GM21367 (cell line): ENCODE results near the gene TET3.
"Not testable (repeated sequence)": the region's sequence is repeated elsewhere in the genome, so short reads cannot be mapped to it uniquely, and the experiment has no call there.

ENCODE experiments used
- ATAC-seq: cut with Tn5 transposase; IDR thresholded peaks from one replicate; pipeline ENCODE4 v1.9.1; 2021; ENCODE audit not compliant: unreplicated experiment

Gene TET3

DNA sequence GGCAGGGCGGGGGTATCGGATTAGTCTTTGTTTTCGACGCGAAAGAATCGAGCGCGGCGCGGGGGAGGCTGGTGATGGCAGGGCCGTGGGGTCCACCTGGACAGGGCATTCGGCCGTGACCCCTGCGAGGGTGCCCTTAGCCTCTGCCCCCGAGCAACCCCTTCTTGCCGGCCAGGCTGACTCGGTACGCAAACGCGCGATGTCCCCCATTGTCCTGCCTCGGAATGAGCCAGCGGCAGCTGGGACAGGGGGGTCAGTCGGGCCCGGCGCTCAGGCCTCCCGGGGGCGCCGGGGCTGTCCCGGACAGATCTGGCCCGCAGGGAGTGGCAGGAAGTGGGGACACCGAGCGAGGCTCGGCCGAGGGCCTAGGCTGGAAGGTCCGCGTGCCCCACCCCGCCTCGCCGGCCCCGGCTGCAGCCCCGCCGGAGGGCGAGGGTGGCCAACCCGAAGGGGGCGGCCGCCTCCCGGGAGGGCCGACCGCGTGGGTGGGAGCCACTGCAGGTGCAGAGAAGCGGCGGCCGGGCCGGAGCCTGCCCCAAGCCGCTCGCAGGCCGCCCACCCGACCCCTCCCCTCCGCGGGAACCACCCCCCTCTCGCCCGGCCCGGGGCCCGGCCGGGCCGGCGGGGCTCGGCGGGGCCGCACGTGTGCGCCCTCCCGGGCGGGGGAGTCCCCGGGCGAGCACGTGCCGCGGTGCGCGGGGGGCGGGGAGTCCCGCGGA lies at the start of gene TET3:
TET3 (plus strand) TSS at position 708 of the 719 bp plus-strand sequence. CDS start 1,494 bp downstream, outside the sequence.
- peak; percentile 34 for ATAC-seq

DNA sequence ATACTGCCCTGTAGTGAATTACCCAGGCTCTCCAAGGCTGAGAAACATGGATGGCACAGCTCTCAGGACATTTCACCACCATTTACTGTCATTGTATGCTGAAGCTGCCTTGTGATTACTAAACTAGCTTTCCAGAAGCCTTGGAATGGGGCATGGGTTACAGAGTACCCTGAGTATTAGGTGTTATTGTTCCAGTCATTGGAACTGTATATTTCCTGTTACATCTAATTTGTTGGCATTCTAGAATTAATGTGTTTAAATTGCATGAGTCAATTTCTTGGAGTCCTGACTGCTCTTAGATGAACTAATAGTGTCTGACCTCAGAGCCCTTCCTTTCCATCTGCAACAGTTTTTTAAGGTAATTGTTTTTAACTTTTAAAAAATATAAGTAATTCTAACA lies 49.1 kb upstream of the TET3 start:
- ATAC-seq, result no peak

DNA sequence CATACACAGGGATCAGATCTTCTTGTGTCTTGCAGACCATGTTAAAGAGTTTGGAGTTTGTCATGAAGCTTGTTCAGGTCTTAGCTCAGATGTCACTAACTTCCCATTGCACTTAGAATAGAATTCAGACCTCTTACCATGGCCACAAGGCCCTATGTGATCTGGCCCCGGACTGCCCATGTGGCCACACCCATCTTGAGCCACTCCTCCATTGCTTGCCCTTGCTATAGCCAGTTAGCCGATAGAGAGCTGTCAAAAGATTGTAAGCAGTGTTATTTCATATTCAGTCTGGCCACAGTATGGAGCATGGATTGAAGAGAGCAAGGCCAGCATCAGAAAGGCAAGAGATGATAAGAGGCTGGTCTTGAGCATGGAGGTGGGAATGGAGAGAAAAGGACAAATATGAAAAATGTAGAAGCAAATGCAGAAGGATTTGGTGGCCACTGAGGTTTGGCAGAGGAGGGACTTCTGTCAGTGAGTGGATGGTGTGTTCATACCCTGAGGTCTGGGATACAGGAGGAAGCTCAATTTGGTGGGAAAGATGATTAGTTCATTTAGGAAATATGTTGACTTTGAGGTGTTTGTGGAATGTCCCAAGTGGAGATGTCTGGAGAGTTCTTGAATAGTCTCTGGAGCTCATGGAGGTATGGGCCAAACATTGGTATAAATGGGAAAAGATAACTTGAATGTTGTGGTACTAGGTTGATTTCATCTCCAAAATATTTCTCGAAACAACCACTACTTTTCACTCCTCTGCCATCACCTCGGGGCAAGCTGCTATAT lies 47.4 kb upstream of the TET3 start:
- no peak for ATAC-seq

DNA sequence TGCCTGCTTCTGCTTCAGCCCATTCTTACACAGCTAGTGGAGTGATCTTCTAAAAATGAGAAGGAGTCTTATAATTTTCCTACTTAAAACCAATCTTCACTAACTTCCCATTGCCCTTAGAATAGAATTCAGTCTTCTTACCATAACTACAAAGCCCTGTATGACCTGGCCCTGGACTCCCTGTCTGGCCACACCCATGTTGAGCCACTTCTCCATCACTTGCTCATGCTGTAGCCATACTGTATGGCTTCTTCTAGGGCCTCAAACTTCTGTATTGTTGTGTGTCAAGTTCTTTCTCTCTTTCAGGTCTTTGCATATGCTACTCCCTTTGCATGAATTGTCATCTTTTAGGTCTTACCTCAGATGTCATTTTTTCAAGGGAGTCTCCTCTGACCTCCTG lies 46.8 kb upstream of the TET3 start:
- ATAC-seq, result no peak

DNA sequence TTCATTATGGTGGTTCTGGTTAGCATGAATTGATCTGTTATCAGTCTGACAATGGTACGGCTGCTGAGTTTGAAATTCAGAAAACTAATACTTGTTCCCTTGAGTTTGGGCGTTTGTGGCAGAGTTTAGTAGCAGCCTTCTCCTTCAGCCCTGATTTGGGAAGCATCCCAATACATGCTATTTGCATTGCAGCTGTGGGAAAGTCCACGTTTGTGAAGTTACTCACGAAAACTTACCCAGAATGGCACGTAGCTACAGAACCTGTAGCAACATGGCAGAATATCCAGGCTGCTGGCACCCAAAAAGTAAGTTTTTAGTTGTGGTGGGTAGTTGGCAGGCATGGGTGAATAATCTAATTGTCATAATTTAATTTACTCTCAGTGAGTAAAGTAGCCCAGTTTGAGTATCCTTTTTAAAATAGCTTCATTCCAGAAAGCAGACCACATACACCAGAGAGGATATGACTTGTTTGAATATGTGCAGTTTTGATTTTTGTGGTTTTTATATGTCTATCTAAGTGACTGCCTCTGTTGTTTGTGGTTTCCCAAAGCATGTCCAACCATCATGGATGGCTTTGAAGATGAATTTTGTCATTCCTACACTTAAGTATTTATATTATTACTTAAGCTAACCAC lies 45.9 kb upstream of the TET3 start:
- ATAC-seq, result no peak

DNA sequence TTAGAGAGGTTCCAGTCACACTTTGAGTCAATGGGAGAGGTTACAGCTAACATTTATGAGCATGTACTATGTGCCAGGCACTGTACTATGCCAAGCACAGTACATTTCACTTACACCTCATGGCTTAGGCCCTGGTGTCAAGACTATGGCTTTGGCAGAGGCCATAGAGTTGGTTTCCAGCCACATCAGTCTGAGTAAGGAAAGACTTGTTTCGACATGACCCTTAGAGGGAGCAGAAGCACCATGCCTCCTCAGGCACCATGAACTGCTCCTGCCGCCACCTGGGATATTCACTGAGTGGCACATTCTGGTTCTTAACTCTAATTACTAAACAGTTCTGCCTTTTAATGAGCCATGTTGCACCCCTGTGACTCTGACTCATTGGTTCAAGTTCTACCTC lies 45.3 kb upstream of the TET3 start:
- no peak for ATAC-seq

DNA sequence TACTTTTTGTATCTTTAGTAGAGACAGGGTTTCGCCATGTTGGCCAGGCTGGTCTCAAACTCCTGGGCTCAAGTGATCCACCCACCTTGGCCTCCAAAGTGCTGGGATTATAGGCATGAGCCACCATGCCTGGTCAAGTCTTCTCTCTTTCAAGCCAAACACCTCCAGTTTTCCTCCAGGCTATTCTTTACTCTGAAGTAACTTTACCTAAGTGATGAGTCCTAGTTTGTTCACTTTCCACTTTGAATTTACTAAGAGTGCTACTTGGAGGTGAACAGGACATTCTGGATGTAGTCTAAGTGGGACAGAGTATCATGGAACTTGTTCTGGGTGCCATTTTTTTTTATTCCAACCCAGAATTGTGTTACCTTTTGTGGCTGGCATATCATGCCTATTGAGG lies 44.6 kb upstream of the TET3 start:
- not testable (repeated sequence) for ATAC-seq

DNA sequence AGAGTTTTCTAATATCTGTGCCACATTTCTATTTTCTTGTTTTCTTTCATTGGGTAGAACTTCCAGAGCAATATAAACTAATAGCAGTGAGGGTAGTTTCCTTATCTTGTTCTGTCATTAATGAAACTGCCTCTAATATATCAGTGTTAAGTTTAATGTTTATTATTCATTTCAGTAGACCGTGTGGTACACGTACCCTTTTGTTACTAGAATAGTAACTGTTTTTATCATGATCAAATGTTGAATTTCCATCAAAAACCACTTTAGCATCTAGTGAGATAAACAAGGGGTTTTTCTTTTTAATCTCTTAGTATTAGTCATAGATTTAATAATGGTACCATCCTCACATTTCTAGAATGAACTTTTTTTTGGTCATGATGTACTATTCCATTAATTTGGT lies 42.0 kb upstream of the TET3 start:
- ATAC-seq, result no peak

DNA sequence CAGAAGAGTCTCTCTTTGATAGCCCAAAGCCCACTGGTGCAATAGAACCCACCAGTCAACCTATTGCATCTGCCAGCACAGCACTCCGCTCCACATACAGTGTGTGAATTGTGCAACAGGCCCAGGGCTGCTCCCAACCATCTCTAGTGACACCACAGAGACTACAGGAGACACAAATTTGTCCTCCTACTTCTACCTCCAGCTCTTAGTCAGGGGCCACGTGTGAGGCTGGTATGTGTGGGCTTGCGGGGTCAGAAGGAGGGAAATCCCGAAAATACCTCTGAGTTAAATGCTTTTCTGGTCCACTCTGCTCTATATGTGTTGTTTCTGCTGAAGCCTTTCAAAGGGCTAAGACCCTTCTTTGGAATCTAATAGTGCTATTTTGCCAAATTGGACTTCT lies 40.0 kb upstream of the TET3 start:
- no peak for ATAC-seq

DNA sequence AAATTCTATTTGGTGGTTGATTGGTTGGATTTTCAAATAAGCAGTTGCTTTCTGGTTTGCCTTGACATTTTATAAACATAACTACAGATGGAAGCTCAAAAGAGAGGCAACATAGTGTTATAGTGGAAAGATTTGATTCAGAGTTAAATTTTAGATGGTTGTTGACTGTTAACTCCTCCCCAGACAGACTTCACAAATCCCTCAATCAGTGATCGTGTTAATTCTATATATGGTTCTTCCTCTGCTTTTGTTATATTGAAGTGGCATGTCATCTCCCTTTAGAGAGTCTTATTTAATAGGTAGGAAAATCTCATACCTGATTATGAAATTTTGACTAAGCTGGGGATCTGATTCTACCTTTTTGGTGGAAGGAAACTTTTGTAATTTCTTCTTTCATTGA lies 38.5 kb upstream of the TET3 start:
- ATAC-seq, result no peak

DNA sequence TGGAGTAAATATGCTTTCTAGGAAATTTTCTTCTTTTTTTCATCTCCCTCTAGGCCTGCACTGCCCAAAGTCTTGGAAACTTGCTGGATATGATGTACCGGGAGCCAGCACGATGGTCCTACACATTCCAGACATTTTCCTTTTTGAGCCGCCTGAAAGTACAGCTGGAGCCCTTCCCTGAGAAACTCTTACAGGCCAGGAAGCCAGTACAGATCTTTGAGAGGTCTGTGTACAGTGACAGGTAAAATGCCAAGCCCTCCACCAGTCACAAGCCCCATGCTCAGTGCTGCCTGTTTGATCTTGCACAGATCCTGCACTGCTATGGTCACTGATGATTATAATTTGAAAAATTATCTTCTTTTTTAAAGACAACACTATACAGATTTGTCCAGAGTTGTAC lies 38.0 kb upstream of the TET3 start:
- no peak for ATAC-seq

DNA sequence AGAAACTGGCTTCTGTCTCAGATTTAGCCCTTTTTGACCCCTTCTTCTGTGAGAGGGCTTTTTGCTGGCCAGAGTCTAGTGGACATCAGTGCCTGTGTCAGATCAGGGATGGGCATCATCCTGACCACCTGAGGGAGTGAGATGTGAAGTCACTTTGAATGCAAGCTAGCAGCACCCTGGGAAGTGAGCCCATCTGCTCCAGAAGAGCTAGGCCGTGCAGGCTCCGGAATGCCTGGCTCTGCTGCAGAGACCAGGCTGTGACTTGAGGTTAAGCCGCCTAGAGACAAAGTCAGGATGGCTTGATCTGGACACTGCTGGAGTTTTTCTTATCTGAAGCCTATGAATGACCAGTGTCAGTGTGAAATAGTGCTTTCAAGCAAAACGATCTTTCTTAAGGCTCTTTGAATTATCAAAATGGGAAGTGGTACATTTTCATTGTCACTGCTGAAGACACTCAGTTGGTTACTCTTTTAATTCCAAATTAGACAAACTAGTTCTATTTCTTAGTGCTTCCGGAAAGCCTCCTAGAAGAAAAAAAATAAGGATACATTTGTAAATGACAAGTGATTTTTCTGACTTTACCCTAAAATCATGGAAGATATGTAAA lies 37.2 kb upstream of the TET3 start:
- no peak for ATAC-seq

DNA sequence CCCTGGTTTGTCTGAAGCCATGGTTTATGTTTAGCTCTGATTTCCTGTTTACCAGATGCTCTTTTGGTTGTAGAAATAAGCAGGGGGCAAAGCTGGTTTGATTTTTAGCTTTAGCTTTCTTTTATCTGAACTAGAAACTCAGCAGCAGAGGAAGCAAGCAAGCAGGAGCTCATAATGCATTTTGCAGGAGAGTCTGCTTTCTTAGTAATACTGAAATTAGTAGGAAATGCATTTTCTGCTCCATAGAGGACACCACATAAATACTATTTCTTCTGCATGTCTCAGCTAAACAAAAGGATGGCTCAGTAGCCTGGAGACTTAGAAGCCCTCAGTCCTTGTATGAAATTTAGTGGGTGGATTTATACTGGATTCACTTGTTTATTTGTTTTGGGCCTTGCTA lies 34.9 kb upstream of the TET3 start:
- no peak for ATAC-seq

DNA sequence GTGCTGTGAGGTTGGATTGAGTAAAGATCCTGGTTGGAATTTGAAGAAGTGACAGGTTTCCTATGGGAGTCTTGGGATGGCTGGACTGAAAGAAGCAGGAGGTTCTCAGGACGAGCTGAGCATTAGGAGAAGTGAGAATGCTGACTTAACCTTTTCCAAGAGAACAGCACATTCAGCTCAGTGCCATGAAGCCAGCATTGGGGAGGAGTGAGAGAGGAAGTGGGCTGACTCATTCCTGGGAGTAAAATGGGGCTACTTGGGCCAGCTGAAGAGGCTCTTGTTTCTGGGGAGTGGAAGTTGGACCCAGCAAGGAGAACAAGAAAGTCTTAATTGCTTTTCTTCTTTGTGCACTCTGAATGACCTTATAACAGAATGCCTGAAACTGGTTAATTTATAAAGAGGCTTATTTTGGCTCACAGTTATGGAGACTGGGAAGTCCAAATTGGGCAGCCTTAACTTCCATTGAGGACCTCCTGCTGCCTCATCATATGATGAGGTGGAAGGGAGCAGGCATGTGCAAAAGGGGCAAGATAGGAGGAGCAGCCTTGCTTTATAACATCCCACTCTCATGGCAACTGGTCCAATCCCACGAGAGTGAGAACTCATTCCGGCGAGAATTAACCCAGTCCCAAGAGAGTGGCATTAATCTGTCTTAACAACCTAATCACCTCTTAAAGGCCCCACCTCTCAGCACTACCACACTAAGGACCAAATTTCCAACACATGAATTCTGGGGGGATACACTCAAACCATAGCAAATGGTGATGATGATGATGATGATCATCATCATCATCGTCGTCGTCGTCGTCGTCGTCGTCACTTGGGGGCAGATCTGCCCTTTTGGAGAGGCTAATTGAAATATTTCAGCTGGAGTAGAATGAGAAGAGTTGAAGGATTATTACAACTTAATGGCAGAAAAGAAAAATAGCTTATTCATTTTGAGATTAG lies 31.9 kb upstream of the TET3 start:
- no peak for ATAC-seq

DNA sequence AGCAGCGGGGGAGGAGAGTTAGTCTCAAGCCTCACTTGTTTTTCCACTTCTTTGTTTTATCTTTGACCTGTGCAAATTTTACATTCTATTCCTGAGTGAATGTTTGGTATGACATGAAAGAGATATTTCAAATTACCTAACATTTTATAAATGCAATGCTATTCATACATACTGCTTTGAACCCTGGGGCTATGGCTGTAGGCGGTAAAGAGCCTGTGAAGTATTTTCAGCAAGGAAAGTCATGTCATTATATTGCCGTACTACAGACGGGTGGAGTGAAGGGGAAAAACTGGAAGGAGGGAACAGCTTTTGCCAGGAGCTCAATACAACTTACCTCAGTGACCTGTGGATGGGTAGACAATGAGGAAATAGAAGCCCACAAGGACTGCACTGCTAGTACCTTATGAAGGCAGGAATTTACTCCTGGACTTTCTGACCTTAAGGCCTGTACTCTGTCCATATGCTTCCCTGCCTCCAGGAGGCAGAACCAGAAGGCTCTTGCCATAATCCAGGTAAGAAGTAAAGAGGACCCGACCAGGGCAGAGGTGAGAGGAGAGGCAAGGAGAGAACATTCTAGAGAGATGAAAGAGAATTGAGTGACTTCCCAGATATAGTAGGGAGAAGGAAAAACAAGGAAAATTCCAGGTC lies 28.4 kb upstream of the TET3 start:
- no peak for ATAC-seq

DNA sequence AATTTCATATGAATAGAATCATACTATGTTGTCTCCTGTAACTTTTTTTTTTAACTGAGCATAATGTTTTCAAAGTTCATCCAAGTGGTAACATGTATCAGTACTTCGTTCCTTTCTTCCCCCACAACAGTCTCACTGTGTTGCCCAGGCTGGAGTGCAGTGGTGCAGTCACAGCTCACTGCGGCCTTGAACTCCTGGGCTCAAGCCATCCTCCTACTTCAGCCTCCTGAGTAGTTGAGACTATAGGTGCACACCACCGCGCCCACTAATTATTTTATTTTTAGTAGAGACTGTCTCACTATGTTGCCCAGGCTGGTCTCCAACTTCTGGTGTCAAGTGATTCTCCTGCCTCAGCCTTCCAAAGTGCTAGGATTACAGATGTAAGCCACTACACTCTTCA lies 23.4 kb upstream of the TET3 start:
- ATAC-seq, result no peak

DNA sequence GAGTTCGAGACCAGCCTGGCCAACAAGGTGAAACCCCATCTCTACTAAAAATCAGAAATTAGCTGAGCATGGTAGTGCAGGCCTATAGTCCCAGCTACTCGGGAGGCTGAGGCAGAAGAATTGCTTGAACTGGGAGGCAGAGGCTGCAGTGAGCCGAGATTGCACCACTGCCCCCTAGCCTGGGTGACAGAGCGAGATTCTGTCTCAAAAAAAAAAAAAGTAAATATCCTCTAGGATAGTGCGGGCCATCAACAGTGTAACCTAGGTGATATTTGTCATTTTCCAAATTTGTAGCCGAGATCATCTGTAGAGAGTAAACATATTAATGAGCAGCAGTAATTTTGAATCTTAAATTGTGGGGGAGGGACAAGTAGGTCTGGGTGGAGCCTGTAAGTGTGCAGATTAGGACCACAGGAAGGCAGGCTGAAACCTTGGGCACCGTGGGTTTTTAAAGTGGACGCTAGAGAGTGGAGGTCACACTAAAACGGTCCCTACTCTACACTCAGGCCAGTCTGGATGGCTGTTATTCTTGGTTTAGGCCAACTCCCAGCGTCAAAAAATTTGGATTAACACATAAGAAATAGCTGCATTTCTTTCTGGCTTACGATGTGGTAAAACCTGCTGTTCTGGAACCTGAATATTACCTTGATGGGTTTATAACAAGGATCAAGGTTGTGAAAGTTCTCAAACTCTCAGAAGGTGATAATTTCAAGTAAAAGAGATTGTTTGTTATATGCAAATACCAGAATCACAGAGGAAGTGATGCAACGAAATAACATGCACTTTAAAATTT lies 22.7 kb upstream of the TET3 start:
- ATAC-seq, result no peak

DNA sequence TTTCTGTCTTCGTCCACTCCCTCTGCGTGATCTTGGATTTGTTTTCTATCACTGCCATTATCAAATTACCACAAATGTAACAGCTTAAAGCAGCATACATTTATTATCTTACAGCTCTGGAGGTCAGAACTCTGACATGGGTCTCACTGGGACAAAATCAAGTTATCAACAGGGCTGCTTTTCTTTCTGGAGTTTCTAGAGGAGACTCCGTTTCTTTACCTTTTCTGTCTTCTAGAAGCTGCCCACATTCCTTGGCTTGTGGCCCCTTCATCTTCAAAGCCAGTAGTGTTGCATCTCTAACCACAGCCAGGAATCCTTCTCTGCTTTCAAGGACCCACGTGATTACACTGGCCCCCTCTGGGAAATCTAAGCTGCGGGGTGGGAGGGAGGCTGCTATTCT lies 21.9 kb upstream of the TET3 start:
- no peak for ATAC-seq

DNA sequence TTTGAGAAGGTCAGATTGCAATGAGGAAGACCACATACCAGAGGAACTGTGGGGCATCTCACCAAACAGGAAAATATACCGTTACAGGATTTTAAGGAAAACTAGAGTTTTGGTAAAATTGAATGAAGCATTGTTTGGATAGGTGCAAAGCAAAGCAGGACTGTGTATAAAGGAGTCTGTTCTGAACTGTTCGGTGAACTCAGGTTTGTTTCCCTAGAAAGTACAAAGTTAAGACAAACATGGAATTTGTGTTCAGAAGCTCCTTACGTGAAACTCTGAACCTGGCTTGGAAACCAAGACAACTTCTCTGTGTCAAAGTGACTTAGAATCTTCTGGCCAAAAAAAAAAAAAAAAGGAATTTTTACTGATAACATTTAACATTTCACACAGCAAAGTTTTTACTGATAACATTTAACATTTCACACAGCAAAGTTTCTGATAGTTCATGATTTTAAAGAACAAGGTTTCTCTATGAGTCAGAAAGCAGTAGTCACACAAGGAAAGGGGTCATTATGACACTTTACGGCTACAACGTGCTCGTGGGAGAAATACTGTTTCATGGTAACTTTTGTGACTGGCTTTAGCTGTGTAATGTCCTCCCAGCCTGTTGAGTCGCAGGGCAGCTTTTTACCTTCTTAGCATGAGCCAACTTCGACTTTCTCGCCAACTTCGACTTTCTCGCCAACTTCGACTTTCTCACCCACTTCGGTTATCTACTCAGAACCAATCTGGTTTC lies 21.2 kb upstream of the TET3 start:
- no peak for ATAC-seq
